CD4-positive, alpha-beta T cell treated with Interleukin-1 beta for 1 hour (primary cell): Measurements from ENCODE around the gene NCOA1.
"Not testable (repeated sequence)": the region's sequence is repeated elsewhere in the genome, so short reads cannot be mapped to it uniquely, and the experiment has no call there.

Experiments
- DNase-seq, 2 donors: peaks; one replicate each; pipeline ENCODE4 v3.0.0-alpha.2; 2020 to 2022

Gene NCOA1

DNA sequence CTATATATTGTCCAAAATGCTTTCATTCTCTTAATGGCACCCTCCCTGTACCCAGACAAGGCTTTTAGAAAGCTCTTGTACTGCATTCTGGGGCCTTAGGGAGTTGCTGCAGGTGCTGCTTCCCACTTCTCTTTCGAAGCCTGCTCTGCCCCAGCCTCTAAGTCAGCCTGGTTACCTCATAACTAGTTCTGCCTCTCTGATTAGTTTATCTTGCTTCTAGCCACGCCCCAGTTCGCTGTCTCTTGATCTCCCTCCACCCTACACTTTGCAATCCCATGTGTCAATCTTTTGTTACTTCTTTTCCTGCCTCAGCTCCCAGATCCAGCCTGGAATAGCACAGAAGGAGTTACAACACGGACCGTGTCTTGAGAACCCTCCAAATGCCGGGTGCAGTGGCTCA, 13.8 kb upstream of the NCOA1 start:
- no peak for DNase-seq

DNA sequence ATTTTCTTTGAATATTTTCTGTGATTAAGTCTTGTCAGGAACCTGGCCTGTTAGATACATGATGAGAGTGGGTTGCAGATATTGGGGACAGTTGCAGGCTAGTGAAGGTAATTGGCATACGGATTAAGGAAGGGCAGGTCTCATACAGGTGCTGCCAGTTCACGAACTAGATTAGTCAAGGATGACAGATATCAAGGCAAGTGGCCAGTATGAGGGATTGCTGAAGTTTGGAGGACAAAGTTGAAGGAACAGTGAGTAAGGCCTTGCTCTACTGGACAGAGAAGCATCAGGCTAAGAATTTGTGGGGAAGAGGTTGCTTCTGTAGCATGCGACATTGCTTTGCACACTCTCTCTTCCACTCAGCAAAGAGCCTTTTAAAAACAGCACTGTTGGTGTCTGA, 12.8 kb upstream of the NCOA1 start:
- DNase-seq: no peak

DNA sequence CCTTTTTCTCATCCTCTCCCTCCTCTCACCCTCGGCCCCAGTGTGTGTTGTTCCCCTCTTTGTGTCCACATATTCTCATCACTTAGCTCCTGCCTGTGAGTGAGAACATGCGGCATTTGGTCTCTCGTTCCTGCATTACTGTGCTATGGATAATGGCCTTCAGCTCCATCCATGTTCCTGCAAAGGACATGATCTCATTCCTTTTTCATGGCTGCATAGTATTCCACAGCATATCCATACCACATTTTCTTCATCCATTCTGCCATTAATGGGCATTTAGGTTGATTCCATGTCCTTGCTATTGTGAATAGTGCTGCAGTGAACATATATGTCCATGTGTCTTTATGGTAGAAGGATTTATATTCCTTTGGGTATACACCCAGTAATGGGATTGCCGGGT, 10.8 kb upstream of the NCOA1 start:
- no peak for DNase-seq

DNA sequence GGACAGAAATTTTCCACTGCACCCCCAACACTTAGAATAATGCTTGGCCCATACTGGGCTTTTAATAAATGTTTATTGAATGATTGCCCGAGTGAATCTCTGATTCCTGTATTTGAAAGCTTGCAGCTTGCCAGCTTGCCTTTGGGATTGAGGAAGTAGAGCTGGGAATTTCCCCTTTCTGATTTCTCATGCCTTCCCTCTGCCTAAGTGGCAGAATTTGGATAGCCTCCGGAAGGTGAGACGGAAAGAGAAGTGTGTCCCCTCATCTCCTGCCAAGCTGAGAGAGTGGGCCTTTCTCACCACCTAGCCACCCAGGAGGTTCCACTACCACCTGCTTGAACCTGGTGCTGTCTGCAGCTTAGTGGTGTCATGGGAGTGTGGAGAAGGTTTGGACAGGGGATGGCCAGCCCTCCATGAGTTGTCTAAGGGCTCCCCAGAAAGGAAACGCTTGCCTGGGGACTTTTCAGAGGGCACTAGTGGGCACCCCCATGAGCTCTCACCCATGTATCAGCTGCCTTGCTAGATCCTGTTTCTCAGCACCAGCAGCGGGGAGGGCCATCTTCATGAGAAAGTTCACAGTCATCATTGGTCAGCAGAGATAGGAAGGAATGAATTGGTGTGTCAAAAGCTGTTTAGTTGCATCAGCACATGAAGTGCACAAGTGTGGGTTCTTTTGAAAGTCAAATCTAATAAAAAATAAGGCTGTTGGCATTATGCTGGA, 8.6 kb upstream of the NCOA1 start:
- DNase-seq: peak in 1 of 2 donors; percentile 28

DNA sequence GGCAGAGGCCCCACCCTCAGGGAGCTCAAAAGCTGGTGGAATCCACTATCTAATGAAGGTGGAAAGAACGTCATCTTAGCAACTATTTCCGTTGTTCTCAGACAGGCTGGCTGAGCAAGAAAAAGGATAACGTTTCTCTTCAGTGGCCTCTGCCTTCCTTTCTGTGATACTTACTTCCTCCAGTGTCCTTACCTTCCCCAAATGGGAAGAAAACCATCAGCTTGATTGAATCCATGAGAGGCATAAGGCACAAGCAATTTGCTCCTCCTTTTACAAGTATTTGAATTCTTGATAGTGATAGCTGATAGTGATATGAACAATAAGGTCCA, 8.1 kb upstream of the NCOA1 start:
- no peak for DNase-seq

DNA sequence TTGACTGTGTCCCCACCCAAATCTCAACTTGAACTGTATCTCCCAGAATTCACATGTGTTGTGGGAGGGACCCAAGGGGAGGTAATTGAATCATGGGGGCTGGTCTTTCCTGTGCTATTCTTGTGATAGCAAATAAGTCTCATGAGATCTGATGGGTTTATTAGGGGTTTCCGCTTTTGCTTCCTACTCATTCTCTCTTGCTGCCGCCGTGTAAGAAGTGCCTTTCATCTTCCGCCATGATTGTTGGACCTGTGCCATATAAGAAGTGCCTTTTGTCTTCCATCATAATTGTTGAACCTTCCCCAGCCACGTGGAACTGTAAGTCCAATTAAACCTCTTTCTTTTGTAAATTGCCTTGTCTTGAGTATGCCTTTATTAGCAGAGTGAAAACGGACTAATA, 6.4 kb upstream of the NCOA1 start:
- DNase-seq: not testable (repeated sequence)

DNA sequence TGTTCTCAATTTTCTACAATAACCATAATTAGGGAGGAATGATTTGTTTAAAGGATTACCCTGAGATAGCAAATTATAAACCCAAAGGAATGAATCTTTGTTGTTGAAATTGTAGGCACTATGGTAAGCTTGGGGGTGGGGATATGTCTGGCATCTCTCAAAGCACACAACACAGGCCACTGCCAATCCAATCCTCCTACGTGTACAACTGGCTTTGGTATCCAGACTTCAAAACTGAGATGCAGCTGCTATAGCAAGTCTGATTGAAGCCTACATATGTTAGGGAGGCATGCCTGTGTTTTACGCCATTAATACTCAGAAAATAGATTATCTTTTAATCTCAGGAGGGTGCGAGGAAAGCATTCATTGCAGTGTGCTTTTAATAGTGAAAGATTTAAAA, 5.9 kb upstream of the NCOA1 start:
- no peak for DNase-seq

DNA sequence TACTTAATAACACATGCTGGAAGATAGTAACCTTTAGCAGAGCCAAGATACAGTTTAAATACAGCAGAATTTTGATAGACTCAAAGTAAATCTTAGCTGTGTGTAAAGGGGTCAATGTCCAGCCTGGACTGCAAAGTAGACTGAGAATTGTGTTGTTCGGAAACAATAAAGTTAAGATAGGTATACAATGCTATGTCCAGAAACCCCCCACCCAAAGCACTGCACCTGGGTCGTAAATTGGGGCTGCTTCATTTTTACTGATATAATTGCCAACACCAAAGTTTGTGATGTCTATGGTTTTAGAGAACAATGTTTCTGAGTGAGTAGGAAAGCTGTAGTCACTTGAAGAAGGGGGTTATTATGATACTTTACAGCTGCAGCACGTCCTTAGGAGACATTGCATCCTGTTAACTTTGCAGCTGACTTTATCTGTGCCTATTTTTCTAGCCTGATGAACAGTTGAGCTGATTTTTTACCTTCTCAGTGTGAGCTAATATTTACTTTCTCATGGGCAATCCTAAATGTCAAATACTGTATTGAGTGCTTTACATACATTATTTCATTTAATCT, 4.3 kb upstream of the NCOA1 start:
- no peak for DNase-seq

DNA sequence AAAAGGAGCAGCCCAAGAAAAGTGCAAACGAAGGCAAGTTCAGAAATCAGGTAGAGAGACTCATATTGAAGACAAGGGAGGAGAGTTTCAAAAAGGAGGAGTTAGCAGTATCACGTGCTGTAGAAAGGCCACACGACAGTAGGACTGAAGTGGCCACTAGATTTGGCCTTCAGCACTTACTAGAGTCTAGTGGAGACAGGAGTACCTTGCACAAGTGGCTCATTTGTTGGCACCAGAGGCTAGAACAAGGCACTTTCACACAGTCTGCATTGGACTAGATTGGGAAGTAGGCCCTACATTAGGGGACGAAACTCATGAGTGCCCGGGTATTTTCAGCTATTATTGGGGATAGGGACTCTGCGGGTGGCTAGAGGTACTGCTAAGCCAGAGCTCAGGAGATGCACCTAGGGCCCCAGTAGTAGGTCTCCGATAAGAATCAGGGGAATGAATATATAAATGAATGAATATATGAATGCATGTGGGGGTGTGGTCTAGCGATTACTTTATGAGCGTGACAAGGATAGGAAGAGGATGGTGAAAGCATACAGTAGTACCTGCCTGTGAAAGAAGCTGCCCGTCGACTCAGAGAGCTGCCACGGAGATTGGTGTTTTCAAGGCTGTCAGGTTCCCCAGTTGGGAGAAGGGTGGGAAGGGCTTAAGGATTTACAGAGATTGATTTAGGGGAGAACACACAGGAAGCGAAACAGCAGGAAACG, 1.4 kb upstream of the NCOA1 start:
- DNase-seq: no peak

DNA sequence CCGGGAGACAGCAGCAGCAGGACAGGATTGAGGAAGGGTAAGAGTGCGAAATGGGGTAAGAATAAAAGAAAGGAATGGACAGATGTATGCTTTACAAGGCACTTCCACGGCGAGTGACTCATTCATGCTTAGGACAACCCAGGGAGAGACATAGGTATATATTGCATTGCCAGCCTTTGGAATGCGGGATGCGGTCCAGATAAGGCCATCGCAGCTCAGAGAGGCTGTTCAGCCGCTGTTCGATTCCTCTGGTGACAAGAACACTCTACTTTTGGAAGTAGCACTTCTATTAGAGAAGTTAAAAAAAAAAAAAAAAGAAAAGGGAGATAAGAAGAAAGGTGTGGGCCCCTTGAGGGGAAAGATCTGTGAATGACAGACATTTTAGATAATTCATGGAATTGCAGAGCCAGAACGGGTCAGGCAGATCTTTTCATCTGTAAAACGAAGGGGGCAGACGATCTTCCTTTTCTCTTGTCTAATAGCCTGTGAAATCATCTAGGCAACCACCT, 819 bp upstream of the NCOA1 start:
- DNase-seq: no peak

DNA sequence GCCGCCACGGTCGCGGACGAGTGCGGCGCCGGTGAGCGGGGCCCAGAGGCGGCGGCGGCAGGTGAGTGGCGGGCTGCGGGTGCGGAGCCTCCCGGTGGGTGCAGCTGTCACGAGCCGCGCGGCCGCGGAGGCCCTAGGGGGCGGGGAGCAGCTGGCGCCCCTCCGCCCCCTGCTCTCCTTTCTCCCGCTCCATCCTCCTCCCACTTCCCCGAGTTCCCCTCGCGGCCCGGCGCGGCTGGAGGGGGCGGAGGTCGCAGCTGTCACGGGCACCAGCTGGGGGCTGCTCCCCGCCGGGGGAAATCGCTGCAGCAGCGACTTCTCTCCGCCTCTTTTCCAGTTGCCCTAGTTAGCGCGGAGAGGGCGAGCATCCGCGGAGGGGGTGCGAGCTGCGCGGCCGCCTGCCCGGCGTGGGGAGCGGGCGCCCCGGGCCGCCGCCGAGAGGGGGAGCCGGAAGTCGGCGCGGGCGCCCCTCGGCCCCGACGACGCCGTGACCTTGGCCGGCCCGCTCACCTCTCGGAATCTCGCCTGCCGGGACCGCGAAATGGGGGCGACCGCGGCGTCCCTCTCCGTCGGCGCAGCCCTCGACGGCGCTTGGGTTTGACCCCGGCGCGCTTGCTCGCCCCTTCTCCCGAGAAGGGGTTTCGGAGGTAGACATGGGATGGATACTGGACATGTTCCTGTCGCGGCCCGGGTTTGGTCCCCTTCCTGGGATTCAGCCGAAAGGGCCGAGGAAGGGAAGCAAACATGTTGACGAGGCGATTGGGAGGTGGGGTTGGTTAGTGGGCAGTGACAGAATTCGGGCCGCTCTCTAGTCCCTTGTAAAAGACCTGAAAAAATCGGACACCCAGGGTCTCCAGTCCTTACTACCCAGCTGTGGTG, 727 bp downstream of the NCOA1 start:
- peak; percentile 57 to 69 for DNase-seq

DNA sequence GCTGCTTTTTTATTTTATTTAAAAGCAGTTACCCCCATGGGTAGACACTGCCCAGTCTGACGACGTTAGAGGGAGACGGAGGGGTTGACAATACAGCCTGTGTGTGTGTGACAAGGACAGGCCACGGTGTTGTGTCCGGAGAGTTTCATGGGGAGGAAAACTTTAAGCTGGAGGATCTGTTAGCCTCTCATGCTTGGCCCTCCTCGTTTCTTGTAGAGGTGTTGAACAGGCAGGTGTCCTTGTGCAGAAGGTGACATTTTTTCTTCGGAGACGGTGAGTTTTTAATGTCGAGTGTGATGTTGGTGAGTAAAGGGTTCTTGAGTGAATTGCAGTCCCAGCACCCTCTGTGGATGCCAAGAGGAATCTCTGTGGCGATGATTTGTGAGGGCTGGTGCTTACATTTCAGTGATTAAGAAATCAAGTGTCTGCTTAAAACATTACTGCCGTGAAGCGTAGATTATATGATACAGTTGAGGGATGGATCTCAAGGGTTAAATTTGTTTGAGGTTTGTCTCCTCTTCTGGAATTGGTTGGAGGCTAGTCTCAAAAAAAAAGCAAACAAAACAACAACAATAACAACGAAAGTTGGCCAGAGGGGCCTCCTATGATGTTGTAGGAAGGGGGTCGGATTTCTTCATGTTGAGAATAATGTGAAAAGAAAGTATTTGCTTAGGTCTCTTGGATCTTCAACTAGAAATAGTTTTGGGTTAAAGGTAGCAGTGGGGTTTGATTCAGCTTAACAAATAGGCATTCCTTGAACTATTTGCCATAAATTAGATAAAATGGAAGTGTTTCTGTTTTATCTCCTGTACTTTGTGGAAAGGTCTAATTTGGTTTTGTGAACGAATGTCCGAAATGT, 1.6 kb downstream of the NCOA1 start:
- no peak for DNase-seq

DNA sequence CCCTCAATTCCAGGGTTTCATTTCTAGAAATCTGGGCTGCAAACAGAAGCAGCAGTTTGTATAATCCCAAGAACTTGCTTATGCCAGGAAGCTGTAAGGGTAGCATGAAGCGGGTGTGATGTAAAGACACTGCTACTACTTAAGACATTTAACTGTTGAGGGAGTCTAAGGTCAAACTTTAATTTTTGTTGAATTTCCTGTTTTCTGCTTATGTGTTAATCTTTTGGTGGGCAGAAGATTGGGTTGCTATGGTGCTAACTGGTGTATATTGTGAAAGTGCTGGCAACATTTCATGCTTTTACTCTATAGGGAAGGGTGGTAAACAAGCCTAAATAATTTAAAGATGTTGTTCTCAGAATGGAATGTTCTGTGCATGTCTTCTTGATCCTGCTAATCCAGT, 2.7 kb downstream of the NCOA1 start:
- DNase-seq: no peak

DNA sequence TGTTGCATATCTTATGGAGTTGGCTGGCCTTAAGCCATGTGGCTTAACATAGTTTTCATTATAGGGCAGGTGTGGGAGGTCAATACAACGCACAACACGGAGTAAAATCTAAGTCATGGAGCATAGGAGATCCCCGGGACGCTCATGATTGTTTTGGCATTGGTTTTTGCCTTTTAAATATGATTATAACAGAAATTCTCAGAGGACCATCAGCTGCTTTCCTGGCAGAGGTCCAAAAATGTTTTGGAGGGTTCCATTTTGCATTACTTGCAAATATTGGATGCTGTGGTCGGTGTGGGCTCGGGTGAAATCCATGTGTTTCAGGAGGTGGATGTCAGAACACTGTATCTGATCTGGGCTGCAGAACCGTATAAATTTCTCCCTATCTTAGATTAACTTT, 3.4 kb downstream of the NCOA1 start:
- no peak for DNase-seq

DNA sequence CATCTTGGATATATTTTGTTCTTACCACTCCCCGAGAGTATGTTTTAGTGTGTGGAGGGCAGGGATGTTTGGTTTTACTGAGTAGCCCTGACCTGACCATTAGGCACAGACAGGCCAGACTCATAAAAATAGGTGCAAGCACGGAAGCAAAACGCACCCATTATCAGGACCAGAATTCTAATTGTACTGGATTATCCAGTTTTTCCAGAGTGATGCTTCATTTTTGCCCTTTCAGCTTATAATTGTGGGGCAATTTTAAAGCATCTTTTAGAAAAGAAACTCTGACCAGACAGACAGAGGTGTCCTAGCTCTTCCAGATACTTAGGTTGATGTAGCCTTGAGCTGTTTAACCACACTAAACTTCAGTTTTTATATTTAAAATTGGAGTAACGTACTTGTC, 4.4 kb downstream of the NCOA1 start:
- DNase-seq: no peak

DNA sequence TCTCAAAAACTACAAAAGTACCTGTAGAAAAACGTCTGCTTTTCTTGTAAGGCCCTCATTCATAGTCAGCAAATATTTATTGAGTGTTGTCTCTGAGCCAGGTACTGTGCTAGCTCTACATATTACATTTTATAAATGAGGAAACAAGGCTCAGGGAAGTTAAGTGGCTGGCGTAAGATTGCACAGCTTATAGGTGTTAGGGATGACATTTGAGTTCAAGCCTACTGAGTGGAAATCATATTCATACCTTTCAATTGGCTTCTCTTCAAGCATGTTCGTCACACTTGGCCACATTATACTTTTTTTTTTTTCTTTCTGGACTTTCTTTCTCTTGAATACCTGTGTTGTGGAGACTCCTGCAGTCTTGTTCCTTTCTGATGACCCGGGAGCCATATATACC, 5.9 kb downstream of the NCOA1 start:
- no peak for DNase-seq

DNA sequence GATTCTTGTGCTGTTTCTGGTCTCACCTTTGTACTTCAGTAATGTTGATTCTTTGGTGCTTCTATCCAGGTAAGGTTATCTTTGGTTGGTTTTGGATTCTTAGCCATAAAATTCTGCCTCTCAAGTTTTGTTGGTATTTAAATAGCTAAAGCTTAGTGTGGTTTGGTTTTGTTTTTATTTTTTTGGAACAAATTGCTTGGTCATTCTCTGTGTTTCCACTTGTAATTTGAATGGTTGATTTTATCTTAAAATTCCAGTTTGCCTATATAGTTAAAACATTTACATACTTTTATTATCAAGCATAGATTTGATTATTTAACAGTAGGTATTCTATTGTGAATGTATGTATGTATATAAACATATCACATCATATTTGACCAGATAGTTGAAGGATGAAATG, 6.6 kb downstream of the NCOA1 start:
- no peak for DNase-seq

DNA sequence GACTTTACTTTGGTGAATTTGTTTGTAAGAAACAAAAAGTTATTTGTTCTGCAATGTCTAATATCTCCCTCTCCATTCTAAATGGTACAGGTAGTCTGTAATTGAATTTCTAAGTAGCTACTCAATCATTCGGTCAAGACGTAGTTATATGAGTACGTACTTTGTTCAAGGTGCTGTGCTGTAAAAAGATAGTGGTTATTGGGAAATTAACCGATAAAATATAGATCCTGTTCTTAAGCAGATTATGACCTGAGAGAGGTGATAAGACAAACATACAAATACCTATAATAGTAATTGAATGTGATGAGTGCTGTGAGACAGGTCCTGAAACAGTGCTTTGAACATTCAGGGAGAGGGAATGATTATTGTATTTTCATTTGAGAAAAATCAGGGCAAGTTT, 7.1 kb downstream of the NCOA1 start:
- no peak for DNase-seq

DNA sequence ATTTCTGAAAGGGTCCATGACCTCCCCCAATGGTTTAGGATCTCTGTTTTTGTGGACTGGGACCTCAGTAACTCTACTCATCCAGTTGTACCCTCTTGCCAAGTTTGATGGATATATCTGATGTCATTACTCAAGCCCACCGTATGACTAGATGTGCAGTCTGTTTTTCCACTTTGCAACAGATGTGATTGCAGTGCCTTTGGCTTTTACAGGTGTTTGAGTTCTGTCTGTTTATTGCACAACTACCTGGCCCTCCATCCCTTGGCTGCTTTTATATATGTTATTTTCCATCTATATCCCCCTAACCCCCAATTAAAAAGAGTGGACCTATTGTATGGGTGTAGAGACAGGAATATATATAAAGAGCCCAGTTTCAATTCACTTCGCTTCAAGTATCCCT, 10.8 kb downstream of the NCOA1 start:
- no peak for DNase-seq

DNA sequence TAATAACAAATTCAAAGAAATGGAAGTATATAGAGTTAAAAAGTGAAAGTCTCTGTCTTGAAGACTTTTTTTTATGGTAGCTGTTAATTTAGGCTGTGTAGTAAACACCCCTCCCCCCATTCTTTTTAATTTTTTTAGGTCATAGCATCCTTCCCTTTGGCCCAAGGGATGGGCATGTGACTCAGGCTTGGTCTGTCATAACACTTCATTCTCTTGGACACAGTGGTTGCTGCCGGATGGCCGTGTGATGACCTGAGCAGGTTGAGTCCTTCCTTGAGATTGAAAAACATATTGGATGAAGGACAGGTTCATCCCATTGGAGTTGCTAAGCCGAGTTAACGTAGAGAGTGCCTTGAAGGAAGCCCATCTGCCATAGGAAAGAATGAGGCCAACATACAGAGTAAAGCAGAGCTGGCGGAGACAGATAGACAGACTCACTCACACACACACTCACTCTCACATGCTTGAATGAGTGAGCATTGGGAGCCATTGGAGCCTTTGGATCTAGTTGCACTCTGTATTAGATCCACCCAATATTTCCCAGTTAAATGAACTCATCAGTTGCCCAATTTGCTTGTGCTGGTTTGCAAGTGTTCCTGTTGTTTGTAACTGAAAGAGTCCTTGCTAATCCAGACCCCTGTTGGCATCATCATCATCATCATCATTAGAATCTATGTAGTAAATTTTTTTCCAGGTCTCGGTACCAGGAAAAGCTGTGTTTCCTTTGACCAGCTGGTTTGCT, 14.7 kb downstream of the NCOA1 start:
- no peak for DNase-seq

DNA sequence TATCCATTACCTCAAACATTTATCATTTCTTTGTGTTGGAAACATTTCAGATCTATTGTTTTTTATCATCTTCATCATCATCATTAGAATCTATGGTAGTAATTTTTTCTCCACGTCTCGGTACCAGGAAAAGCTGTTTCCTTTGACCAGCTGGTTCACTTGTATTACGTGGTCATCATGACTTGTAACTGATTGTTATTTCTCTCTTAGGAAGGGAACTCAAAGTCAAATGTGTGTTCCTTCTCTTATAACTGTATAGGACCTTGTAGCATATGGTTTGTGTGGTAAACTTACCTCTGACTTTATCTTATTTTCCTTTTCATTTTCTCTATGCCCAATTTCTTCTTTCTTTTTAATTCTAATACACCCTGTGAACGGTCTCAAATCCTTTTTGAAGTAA, 16.5 kb downstream of the NCOA1 start:
- no peak for DNase-seq

DNA sequence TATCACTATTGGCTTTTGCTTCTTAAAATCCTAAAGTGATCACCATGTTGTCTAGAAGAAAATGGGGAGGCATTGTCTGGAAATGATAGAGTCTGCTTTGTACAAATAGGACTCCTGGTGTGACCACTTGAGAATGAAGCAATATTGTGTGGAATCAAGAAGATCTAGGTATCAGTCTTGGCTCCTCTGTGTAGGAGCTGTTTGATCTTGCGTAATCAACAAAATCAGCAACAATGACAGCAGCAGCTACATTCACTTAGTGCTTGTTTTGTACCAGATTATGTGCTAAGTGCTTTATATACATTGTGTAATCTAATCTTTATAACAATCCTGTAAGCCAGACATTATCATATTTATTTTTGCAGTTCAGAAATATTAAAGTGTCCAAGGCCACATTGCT, 17.8 kb downstream of the NCOA1 start:
- DNase-seq: no peak
